IMR-90 (cell line): ENCODE results near the gene FNDC3B.

ENCODE experiments used
- BHLHE40 ChIP-seq: fragments of 150-350 bp; IDR thresholded peaks from 2 replicates; pipeline ENCODE4 v1.6.1; 2016; ENCODE audit warnings: mild to moderate bottlenecking, low read depth, low read length
- CEBPB ChIP-seq: IDR thresholded peaks from 2 replicates; pipeline ENCODE4 v1.6.1; 2012; ENCODE audit warnings: low read depth, low read length, improper control_type of control experiment
- CTCF ChIP-seq: conservative IDR thresholded peaks from 2 replicates; pipeline ENCODE4 v1.5.1; 2012; ENCODE audit warnings: mild to moderate bottlenecking, low read depth, low read length, improper control_type of control experiment
- MAFK ChIP-seq: IDR thresholded peaks from 2 replicates; pipeline ENCODE4 v1.6.1; 2012; ENCODE audit warnings: low read depth, low read length, improper control_type of control experiment
- MAZ ChIP-seq: IDR thresholded peaks from 2 replicates; pipeline ENCODE4 v1.6.1; 2012; ENCODE audit warnings: low read depth, mild to moderate bottlenecking, low read length, improper control_type of control experiment, moderate library complexity, borderline replicate concordance
- MXI1 ChIP-seq: IDR thresholded peaks from 2 replicates; pipeline ENCODE4 v1.6.1; 2012; ENCODE audit warnings: low read depth, mild to moderate bottlenecking, low read length, moderate library complexity, borderline replicate concordance
- POLR2A ChIP-seq: IDR thresholded peaks from 2 replicates; pipeline ENCODE4 v1.6.1; 2012; ENCODE audit warnings: mild to moderate bottlenecking, low read depth, low read length
- RAD21 ChIP-seq: IDR thresholded peaks from 2 replicates; pipeline ENCODE4 v1.6.1; 2012; ENCODE audit warnings: low read length, improper control_type of control experiment
- RCOR1 ChIP-seq: IDR thresholded peaks from 2 replicates; pipeline ENCODE4 v1.6.1; 2012; ENCODE audit warnings: mild to moderate bottlenecking, low read length, improper control_type of control experiment; ENCODE audit not compliant: insufficient replicate concordance
- RFX5 ChIP-seq: IDR thresholded peaks from 2 replicates; pipeline ENCODE4 v1.8.0; 2012; ENCODE audit warnings: low read depth, mild to moderate bottlenecking, low read length, moderate library complexity
- SMC3 ChIP-seq: fragments of 150-350 bp; IDR thresholded peaks from 2 replicates; pipeline ENCODE4 v1.6.1; 2016; ENCODE audit warnings: low read depth, mild to moderate bottlenecking, antibody characterized with exemption, low read length, moderate library complexity

- TF ChIP-seq MXI1, result no peak
- no peak for TF ChIP-seq BHLHE40
- TF ChIP-seq MAZ, result no peak
- TF ChIP-seq CTCF, result no peak
- no peak for TF ChIP-seq POLR2A
- TF ChIP-seq RAD21, result no peak
- no peak for TF ChIP-seq RFX5
- no peak for TF ChIP-seq RCOR1
- no peak for TF ChIP-seq MAFK
- TF ChIP-seq CEBPB, result no peak
- no peak for TF ChIP-seq SMC3
Observed at GRCh38 chr3:172076212-172076611, 36.8 kb downstream of the FNDC3B start.
